DMS153 treated with DMSO at 0.1 percent for 48 hours (cell line): ENCODE measurements around the gene SPACA7.
"Not testable (repeated sequence)": the region's sequence is repeated elsewhere in the genome, so short reads cannot be mapped to it uniquely, and the experiment has no call there.

Source experiments
- DNase-seq: peaks from one replicate; lab custom pipeline; 2025; ENCODE audit not compliant: unreplicated experiment; lab: John Stamatoyannopoulos, UW

The SPACA7 gene

DNA sequence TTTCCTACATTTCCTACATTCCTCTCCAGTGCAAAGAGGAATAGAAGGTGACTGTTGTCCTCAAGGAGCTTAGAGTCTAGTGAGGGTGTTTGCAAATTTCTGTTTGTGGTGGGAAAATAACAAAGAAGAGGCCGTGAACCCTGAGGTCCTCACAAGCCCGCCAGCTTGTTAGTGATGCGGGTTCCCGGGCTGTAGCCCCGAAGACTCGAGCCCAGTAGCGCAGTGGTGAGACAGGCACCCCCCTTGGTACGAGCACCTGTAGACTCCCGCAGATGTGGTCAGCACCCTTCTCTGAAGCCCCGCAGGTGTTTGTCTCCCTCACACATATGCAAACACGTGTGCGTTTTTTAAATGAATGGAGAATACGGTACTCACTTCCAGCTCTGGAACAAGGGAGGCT is 26.5 kb upstream of the SPACA7 start:
- no peak for DNase-seq

DNA sequence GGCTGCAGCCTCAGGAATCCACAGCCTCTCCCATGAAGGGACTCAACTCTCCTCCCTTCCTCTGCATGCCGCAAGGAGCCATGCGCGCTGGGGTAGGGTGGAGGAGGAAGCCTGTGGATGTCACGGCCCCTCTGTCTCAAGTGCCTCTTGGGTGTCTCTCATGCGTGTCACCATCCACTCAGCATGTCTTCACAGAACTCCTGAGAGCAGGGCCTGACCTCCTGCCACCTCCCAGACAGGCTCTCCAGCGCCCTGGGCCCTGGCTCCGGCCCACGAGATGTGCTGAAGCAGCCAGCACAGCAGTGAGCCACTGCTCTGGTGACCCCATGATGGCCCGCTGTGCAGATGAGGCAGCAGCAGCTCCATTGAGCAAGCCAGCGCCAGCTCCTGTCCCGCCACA is 25.9 kb upstream of the SPACA7 start:
- no peak for DNase-seq

DNA sequence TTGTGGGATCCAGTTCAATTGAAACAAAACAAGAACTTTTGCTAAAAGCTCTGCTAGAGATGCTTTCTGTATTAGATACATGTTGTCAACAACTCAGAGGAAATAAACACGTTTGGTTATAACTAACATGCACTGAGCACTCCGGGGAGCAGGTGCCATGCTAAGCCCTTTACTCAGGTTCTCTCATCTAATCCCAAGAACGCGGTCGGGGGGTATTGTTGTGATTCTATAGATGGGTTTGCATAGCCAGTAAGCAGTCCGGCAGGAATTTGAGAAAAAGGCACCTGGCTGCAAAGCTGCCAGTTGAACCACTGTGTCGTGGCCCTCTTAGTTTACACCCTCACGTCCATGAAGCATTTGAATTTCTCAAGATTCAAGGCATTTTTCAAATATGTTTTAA is 24.3 kb upstream of the SPACA7 start:
- no peak for DNase-seq

DNA sequence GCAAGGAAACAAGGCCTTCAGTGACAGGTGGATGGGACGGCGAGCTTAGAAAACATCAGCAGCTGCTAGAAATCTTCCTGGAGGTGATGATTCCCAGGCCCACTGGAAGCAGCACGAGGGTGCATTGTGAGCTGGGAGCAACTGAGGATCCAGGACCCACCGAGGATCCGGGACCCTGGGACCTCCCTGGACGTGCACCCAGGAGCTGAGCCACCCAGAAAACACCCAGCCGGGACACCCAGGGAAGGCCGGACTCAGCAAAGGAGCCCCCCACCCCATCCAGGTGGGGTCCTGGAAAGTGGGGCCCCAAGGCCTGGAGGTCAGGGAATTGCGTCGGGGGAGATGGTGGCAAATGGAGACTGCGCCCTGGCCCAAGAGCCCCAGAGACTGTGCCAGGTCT is 22.3 kb upstream of the SPACA7 start:
- no peak for DNase-seq

DNA sequence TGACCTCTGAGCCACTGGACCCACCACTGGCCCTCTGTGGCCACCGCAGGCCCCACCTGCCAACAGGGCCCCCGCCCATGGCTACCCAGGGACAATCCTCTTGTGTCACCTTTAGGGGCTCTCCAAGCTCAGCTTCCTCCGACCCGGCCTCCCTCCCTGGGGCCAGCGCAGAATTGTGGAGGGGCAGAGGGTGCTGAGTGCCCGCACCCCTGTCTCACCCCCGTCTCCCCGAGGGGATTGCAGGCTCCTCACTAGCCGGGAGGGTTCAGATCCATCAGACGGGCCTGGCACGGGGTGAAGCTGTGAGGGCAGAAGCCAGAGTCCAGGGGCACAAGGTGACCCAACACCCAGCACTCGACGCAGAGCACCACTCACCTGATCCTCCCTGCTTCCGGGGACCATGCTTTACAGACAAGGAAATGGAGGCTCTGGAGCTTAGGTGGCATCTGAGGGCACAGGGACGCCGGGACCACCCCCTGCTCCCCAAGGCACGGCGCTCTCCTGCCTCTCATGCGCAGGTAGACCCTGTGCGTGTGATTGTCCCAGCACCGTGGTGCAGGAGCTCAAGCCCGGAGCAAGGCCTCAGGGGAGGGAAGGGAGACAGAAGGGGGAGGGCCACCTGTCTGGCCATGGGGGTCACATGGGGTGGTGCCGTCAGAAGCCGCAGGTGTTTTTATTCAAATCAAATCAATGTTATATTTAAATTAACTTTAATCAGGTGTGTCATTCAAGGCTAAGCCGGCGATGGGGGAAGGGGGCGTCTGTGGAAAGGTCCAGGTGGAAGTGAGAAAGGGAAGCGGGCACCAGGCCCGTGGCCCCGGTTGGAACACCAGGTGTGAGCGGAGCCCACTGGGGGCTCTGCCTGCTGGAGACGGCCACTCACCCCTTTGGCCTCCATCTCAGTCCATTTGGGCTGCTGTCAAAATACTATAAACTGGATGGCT is 21.6 kb upstream of the SPACA7 start:
- DNase-seq: no peak

DNA sequence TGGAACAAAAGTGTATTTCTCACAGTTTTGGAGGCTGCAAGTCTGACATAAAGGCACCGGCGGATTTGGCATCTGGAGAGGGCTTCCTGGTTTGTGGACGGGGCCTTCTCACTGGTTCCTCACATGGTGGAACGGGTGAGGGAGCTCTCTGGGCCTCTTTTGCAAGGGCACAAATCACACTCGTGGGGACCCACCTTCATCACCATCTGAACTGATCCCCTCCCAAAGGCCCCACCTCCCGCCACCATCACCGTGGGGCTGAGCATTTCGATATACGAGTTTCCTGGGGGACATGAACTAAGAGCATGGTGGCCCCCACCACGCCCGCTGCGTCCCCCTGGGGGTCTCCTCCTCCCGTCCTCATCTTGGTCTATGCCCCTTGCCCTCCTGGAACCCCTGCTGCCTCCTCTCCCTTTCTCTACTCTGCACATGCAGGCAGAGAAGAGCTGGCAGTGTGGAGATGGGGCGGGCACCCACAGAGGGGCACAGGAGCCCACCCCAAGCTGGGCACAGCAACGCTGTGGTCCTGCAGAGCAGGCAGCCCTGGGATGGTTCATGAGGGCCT is 20.8 kb upstream of the SPACA7 start:
- DNase-seq: no peak

DNA sequence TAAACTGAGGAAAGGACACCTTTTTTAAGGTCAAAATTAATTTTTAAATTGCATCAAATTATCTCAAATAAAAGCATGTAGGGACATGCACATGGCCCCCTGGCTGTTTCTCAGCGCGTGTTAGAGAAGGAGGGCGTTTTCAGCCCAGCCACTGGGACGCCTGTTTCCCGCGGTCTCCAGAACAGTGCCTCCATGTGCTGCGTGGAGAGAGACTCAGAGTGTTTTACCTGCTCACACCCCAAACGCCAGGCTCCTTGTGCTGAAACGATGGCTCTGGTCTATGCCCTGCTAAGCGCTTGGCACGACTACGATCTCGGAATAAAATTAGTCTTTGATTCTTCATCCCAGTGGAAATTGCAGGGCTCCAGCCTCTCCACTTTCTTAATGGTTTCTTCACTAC is 20.0 kb upstream of the SPACA7 start:
- no peak for DNase-seq

DNA sequence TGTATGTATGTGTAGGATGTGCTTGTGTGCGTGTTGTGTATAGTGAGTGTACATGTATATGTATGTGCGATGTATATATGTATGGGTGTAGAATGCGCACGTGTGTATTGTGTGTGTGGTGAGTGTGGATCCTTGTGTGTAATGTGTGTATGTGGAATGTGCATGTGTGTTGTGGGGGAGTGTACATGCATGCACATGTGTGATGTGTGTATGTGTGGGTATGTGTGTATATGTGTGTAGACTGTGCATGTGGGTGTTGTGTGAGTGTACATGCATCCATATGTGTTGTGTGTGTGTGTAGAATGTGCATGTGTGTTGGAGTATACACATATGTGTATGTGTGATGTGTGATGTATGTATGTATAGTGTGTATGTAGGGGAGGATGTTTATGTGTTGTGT is 18.0 kb upstream of the SPACA7 start:
- no peak for DNase-seq

DNA sequence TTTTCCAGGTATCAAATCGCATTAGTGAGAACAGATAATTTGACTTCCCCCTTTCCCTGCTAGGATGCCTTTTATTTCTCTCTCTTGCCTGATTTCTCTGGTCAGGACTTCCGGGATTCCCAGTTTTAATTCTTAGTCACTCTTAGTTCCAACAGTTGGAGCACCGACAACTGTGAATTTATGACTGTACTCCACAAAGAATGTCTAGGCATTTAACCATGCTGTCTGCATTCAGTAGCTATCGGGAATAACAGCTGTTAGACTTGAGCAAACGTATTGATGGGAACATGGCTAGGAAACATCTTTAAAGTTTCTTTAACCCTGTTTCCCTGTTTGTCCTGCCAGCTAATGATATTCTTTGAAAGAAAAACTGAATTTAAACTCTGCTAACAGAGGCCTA is 14.1 kb upstream of the SPACA7 start:
- no peak for DNase-seq

DNA sequence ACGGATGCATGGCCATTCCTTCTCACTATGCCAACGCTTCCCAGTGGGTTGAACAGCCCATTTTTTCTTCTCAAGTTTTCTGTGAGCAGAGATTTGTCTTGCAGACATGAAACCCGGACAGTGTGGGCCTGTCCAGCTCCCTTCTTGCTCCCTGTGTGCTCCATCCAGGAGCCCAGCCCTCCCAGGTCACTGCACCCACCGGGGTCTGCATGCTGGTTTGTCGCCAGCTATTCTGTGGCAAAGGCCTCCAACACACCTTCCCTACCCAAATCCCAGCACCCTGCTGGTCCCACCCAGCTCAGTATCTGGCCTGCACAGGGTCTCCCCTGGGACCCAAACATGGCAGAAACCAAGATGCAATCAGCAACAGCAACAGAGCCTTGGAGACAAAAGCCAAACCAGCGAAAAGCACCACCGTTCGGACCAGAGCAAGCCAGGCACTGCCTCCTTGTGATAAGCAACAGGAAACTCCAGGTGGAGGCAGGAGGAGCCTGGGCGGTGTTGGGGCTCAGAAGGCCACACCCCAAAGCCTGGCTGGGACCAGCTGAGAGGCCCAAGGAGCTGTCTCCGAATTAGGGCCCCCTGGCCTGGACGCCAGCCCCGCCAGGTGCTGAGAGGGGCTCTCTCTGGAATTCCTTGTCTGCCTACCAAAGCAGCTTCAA is 12.2 kb upstream of the SPACA7 start:
- no peak for DNase-seq

DNA sequence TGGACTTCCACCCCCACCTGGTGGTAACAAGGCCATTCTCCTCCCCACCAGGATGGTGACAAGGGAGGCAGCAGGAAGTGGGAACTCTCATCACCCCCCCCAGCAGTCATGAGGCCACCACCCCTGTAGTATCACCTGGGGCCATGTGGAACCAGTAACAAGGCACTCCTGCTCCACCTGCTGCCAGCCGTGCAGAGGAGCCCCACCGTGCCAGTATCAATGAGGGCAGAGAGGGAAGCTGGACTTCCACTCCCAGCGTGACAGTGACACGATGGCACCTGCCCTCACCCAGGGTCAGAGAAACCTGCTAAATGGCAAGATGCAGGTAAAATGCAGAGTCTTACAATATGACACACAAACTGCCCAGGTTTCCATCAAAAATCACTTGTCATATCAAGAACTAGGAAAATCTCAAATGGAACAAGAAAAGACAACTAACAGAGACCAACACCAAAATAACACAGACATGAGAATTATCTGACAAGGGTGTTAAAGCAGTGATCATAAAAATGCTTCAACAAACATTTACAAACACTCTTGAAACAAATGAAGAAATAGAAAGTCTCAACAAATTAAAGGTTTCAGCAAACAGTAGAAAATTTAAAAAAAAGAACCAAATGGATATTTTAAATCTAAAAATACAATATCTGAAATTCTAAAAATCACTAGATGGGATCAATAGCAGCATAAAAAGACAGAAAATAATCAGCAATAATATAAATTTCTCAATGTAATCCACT is 9.1 kb upstream of the SPACA7 start:
- DNase-seq: no peak

DNA sequence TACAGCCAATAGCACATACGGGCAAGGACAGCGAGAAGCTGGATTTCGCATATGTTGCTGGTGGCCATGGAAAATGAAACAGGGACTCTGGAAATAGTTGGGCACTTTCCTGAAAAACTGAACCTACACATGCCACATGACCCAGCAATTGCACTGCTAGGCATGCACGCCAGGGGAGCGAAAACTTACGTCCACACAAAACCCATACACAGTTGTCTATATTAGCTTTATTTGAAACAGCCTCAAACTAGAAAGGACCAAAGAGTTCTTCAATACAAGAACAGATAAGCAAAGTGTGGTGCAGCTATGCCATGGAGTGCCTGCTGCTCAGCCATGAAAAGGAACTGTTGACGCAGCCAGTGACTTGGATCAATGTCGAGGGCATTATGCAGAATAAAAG is 7.3 kb upstream of the SPACA7 start:
- no peak for DNase-seq

DNA sequence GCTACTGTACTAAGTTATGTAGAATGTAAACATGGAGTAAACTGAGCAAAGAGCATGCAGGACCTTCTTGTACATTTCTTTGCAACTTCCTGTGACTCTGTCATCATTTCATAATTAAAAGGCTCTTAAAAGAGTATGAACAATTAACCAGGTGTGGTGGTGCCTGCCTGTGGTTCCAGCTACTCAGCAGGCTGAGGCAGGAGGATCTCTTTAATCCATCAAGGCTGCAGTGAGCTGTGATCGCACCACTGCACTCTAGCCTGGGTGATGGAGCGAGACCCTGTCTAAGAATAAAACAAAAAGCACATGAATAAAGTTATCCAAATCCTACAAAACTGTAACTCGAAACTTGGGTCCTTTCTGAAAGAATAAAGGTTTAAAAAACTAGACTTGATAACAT is 5.8 kb upstream of the SPACA7 start:
- DNase-seq: no peak

DNA sequence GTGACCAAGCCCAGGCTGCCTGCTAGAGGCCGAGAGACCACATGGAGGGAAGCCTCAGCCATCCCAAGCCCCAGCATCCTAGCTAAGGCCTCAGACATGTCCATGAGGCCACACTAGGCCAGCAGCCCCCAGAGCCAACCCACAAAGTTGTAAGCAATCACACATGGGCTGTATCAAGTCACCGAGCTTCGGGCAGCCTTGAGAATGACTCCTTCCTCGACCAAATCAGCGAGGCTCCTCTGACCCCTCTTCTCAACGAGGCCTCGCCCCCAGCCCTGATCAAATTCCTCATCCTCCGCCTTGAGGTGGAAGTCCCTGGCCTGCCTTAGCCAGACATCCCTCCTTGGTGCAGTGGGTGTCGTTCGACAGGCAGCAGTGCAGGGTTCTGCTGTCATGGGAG is 1.9 kb upstream of the SPACA7 start:
- no peak for DNase-seq

DNA sequence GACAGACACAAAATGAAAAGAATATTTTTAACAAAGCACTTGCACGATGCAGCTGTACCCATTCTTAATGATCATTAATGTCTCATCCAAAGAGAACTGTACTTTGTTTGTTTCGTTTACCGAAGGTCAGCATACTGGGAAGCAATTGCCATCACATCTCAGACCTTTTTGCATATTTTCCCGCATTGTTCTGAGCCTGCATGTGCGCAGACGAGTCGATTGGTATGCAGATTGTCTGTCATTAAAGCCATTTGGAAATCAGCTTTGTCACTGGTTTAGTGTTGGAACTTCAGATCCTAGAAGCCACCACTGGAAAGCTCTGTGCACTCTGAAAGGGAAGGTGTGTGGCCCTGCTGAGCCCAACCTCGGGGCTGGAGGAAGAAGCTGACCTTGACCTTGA is 15.6 kb downstream of the SPACA7 start:
- no peak for DNase-seq

DNA sequence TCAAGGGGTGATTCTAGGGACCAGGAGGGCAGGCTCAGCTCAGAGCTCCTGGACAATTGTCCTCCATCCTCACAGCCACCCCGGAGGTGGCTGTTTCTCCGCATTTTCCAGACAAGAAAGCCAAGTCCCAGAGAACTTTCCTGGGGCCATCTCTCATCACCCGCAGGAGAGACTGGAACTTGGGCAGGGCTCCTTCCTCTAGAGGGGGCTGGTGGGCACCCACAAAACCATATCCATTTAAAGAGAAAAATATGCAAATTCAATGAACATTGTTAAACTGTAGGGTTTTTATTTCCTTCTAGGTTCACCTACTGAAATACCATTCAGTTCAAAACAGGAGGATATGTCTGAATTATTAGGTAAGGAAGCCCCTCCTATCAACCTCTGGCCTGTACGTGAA is 16.6 kb downstream of the SPACA7 start:
- DNase-seq: no peak

DNA sequence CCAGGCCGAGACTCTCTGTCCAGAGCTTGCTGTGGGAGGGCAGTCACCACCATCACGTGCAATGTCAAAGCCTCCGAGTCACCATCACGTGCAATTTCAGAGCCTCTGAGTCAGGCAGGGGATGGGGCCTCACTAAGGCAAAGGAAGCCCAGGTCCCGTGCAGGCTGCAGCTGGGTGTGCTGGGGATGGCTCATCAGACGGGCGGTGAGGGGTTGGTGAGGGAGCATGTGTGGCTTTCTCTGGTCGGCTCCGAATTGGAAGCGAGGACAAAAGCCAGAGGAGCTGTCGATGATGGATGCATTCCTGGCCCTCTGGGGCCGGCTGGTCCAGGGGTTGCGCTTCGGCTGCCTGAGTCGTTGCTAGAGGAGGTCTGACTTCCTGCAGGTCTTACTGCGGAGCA is 18.9 kb downstream of the SPACA7 start:
- DNase-seq: not testable (repeated sequence)

DNA sequence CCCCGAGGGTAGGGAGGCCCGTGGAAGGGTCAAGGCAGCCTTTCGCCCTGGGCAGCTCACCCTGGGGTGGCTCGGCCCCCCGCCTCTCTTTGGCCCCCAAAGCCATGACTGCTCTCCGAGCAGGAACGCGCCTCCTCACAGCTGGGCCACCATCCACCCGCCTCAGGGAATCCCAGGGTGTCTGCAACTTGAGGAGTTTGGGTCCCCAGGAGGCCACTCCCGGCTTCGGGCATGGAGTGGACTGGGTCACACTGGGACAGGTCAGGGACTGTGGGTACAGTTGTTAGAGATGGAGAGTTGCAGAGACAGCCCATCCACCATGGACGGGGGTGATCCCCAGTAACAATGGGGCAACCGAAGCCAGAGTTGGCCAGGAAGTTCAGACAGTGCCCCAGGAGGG is 19.8 kb downstream of the SPACA7 start:
- not testable (repeated sequence) for DNase-seq

DNA sequence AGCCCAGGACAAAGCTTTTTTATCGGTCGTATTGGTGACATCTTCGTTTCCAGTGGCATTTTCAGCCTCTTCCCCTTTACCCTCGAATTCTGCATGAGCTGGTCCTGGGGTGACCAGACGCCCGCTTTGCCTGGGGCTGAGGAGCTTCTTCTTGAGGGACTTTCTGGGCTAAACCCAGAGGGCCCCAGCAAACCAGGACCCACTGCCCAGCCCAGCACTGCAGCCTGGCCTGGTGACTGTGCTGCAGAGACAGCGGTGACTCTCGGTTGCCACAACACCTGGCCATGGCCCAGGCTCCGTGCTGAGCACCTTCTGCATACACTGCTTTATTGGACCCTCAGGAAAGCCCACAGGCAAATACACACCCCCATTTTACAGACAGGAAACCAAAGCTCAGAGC is 21.0 kb downstream of the SPACA7 start:
- no peak for DNase-seq

DNA sequence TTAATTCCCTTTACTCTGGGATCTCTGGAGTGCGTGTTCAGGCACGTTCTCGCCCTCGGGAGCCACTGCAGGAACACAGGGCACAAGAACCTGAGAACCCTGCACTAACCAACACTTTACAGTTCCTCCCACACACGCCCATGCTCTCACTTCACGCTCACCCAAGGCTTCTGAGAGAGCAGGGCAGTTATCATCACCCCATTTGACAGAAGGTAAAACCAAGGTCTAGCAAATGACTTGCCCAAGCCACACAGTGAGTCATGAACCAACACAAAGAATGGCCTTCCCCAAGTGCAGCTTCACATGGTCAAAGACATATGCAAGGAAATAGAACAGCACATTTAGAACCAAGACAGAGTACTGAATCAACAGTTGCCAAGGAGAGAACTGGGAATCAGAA is 22.2 kb downstream of the SPACA7 start:
- DNase-seq: not testable (repeated sequence)

DNA sequence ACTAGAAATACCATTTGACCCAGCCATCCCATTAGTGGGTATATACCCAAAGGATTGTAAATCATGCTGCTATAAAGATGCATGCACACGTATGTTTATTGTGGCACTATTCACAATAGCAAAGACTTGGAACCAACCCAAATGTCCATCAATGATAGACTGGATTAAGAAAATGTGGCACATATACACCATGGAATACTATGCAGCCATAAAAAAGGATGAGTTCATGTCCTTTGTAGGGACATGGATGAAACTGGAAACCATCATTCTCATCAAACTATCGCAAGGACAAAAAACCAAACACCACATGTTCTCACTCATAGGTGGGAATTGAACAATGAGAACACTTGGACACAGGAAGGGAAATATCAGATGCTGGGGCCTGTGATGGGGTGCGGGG is 33.7 kb downstream of the SPACA7 start:
- DNase-seq: not testable (repeated sequence)

DNA sequence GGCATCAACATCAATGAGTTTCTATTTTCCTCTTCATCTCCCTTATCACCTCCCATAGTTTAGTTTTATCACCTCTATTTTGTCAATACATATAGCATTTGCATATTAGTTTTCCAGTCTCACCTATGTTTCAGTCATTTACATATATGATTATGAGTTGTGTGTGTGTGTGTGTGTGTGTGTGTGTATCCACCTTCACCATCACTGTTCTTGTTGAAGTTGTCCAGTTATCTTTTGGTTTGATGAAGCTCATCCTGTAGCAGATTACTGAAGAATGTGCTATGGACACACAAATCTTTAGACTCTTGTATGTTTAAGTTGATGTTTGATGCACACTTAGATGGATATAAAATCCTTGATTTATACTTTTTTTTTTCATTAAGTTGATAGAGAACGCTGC is 40.5 kb downstream of the SPACA7 start:
- DNase-seq: no peak
